Epithelial cell of prostate (primary cell): ENCODE data around the gene CKAP2L.

Experiments
- DNase-seq: peaks from one replicate; pipeline ENCODE4 v3.0.0-alpha.2; 2011; ENCODE audit warnings: low read depth, low spot score
- H3K27ac ChIP-seq: fragments of 450-650 bp; 2 replicates; pipeline ENCODE4 v1.5.1; 2017; ENCODE audit warnings: mild to moderate bottlenecking

Gene CKAP2L

DNA sequence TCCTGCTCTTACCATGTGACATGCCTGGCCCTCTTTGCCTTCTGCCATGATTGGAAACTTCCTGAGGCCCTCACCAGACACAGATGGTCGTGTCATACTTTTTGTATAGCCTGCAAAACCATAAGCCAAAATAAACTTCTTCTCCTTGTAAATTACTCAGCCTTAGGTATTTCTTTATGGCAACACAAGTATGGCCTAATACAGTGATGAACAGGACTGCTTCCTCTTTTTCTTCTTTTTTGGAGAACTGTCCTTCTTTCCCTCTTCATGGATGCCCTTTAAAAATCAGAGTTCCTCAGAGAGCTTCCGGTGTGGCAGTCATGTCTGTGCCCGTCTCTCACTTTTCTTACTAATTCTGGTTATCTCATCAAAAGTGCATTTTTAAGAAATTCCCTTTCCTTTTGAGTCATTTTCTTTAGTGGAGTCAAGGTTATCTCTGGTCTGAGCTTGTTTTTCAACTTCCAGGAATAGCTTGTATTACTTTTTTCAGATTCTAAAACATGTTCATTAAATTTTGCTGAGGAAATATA lies 29.1 kb upstream of the CKAP2L start:
- no peak for DNase-seq
- H3K27ac ChIP-seq = peak overlapping the region; percentile 99

- peak overlapping the region; percentile 99 for H3K27ac ChIP-seq
Measured at GRCh38 chr2:112792419-112792818, 28.0 kb upstream of the CKAP2L start.

GRCh38 chr2:112791693-112792230 lies 27.4 kb upstream of the CKAP2L start:
- no peak for DNase-seq

More at GRCh38 chr2:112792419-112792818, 28.0 kb upstream of the CKAP2L start:
- DNase-seq = no peak

DNA sequence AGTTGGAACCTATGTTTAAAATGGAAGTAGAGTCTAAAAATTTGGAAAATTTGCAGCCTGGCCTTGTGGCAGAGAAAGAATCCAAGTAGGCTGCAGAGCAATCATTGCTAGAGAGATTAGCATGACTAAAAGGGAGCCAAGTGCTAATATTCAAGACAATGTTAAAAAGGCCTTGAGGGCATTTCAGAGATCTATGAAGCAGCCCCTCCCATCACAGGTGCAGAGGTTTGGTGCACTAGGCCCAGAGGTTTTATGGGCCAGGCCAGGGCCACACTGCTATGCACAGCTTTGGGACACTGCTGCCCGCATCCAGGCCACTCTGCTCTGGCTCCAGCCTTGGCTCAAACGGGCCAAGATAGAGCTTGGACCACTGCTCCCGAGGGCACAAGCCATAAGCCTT lies 26.6 kb upstream of the CKAP2L start:
- DNase-seq = no peak
- peak overlapping the region; percentile 6 for H3K27ac ChIP-seq

More at GRCh38 chr2:112791693-112792230, 27.4 kb upstream of the CKAP2L start:
- H3K27ac ChIP-seq = peak overlapping the region; percentile 99

GRCh38 chr2:112790305-112790704 lies 25.9 kb upstream of the CKAP2L start:
- DNase-seq = no peak
- peak overlapping the region; percentile 6 for H3K27ac ChIP-seq

DNA sequence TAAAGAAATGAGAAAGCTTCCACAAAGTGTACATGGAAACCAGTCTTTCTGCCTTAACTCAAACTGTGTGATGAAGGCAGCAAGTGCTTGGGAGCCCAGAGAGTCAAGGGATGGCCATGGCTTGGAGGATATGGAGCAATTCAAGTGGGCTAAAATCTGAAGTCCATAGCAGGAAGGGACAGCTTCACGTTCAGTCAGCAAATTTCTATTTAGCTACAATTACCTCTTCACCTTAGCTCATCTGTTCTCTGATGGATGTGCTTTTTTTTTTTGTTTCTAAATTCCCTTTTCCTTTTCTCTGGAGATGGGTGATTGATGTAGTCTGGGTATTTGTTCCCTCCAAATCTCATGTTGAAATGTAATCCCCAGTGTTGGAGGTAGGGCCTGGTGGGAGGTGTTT lies 24.8 kb upstream of the CKAP2L start:
- DNase-seq = no peak
- no peak overlapping the region for H3K27ac ChIP-seq

- DNase-seq = no peak
- peak overlapping the region; percentile 98 for H3K27ac ChIP-seq
Measured at GRCh38 chr2:112788653-112789052, 24.2 kb upstream of the CKAP2L start.

- no peak for DNase-seq
- H3K27ac ChIP-seq = peak overlapping the region; percentile 98
Measured at GRCh38 chr2:112787729-112788393, 23.5 kb upstream of the CKAP2L start.

GRCh38 chr2:112787294-112787693 lies 22.9 kb upstream of the CKAP2L start:
- peak overlapping the region; percentile 98 for H3K27ac ChIP-seq
- no peak for DNase-seq

GRCh38 chr2:112784199-112785189 lies 20.1 kb upstream of the CKAP2L start, which contains the start of gene IL1A:
TSS of gene IL1A (minus strand) at chr2:112784493. CDS start at chr2:112783770, 723 bp downstream.
- peak; percentile 78 for DNase-seq
- peak within 1 kb of the TSS; percentile 98 for H3K27ac ChIP-seq

- H3K27ac ChIP-seq = peak overlapping the region; percentile 98
Measured at GRCh38 chr2:112783187-112783714, 18.8 kb upstream of the CKAP2L start.

GRCh38 chr2:112782234-112782799 lies 17.9 kb upstream of the CKAP2L start:
- H3K27ac ChIP-seq = peak overlapping the region; percentile 98
- DNase-seq = no peak

More at GRCh38 chr2:112783187-112783714, 18.8 kb upstream of the CKAP2L start:
- no peak for DNase-seq

DNA sequence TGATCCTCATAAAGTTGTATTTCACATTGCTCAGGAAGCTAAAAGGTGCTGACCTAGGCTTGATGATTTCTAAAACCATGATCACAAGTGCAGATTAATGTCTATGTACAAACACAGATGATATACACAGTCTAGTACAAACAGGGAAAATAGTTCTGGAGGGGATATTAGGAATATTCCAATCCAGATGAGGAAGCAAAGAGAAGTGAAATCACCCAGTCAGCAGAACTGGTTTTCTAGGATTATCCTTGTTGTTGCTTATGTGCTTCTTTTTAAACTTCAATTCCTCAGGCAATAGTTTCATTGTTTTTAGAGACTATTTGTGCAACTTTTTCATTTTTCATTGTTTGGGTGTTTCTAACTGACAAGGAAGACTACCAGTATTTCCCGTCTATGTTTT lies 15.2 kb upstream of the CKAP2L start:
- DNase-seq = no peak
- peak overlapping the region; percentile 98 for H3K27ac ChIP-seq

DNA sequence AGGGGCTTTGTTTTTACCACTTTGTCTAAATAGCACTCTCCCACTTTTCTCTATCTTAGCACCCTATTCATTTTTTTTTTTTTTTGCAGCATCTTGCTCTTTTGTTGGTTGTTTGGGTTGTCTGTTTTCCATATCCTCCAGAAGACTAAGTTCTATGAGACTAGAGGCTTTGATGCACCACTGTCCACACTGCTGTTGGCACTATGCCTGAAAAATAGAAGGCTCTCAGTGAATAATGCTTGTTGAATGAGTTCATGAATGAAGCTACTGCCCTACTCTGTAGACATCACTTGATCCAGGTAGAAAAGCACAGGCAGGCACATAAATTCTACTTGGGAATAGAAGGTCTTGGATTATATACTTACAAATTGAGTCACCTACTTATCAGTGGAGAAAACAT lies 12.6 kb upstream of the CKAP2L start:
- peak overlapping the region; percentile 98 for H3K27ac ChIP-seq
- no peak for DNase-seq

GRCh38 chr2:112776113-112776512 lies 11.7 kb upstream of the CKAP2L start:
- no peak for DNase-seq

DNA sequence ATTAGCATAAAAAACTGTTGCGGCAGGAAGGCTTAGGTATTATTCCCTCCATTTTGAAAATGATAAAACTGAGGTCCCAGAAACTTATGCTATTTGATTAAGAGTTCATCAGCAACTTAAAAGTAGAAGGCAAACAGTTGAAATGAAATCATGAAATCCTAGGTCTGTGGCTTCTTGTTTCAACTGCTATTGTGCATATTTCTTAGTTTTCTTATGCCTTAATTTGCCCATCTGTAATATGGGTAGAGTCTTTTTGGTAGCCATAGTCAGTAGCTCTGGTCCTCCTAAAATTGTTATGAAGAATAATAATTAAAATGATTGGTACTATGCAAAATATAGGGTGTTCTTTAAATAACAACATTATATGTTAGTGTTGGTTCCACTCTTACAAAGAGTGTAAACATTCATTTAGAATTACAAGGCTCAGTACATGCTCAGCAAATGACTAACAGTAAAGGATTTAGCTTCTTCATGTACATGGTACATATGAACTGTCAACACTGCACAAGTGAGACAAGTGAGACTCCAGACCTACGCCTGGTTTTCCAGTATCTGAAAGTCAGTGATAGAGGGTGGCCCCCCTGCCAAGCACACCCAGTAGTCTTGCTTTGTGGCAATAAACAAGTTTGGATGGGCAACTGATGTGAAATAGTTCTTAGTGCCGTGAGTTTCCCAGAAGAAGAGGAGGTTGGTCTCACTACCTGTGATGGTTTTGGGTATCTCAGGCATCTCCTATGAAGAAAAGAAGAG lies 10.3 kb upstream of the CKAP2L start:
- no peak for DNase-seq

More at GRCh38 chr2:112776113-112776512, 11.7 kb upstream of the CKAP2L start:
- H3K27ac ChIP-seq = peak overlapping the region; percentile 59

GRCh38 chr2:112773556-112773955 lies 9.1 kb upstream of the CKAP2L start:
- H3K27ac ChIP-seq = peak overlapping the region; percentile 59
- no peak for DNase-seq

More for the DNA sequence above, 10.3 kb upstream of the CKAP2L start:
- peak overlapping the region; percentile 59 for H3K27ac ChIP-seq

- DNase-seq = no peak
- H3K27ac ChIP-seq = peak overlapping the region; percentile 59
Measured at GRCh38 chr2:112772911-112773475, 8.6 kb upstream of the CKAP2L start.

DNA sequence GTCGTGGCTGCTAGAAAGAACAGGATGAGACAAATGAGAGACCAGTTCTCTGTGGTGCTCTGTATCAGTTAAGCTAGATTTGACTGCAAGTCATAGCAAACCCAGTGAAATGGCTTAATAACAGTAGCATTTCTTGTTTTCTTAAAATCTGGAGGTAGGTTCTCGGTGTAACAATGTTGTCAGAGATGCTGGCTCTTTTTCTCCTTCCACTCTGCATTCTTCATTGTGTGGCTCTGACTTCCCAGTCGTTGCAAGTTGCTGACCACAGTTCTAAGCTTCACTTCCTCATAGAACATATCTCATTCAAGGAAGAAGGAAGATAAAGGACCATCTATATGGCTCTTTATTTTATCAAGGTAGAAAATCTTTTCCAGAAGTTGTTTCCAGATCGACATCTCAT lies 7.9 kb upstream of the CKAP2L start:
- no peak for DNase-seq

More for the DNA sequence above, 7.9 kb upstream of the CKAP2L start:
- H3K27ac ChIP-seq = peak overlapping the region; percentile 59
